Measurements from ENCODE around the gene SLC9A9. TPM values are rescaled to one million over a fixed set of nuclear protein-coding genes. Genes with fewer than 3 reads are reported as not detected.

Gene SLC9A9
- polyA plus RNA-seq, 1 donor from 2014 or later = 0.54 TPM

DNA sequence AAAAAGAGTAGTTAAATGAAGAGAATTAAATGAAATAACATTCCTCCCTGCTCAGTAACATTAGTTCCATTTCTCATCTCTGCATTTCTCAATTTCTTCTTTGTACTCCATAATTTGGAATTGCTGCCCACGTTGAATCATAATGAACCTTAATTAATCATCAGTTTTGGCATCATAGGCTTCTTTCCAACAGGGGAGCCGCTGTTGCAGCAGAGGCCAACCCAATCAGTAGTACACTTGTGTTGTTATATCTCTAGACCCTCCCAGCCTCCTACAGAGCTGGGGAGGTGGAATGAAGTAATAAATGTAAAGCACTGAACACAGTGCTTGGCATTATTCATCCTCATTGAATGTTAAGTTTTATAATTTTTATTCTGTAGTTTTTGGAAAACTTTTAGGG, 488.0 kb downstream of the SLC9A9 start:
- H4K20me1 ChIP-seq (ENCODE audit: insufficient read depth) = no peaks in the 10 kb centered on the region

DNA sequence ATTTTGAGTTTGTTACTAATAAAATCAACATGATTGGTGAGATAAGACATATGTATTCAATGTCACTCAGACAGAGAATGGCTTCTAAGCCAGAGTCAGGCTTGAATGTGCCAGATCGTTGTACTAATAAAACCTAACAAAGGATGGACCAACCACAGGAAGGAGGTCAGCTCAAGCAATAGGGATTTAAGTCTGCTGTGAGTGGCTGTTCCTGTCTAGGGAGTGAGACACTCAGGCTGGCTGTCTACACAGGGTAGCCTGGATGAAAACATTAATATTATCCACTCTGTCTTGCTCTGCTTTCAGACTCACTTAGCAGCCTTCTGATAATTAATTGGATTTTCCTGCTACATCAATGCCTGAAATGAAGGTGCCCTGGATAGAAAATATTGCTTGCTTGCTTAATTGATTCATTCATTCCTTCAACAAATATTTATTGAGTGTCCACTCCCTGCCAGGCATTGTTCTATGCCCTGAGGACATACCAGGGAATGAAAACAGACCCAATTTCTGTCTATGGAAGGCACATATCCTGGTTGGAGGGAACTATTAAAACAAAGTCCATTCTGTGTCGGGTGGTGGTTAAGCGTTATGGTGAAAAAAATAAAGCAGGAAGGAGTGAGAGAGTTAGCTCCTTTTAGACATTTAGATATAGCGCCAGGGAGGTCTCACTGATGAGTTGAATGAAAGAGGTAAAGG, 489.3 kb downstream of the SLC9A9 start:
- no peak overlapping the region for H3K27ac ChIP-seq (ENCODE audit: low read length)
- H4K20me1 ChIP-seq (ENCODE audit: insufficient read depth) = no peaks in the 10 kb centered on the region
- H3K9me3 ChIP-seq (ENCODE audit: low read length) = no peaks in the 10 kb centered on the region
- H3K4me3 ChIP-seq (ENCODE audit: low read length) = no peak overlapping the region
- H3K9ac ChIP-seq (ENCODE audit: low read length) = no peak overlapping the region
- no peaks in the 10 kb centered on the region for H3K79me2 ChIP-seq (replicated peaks; ENCODE audit: insufficient read depth, low read length)
- H3K36me3 ChIP-seq (ENCODE audit: insufficient read depth, low read length) = no peaks in the 10 kb centered on the region
- no peaks in the 10 kb centered on the region for H3K9me2 ChIP-seq (ENCODE audit: insufficient read depth, low read length)
- no peaks in the 10 kb centered on the region for H3F3A ChIP-seq (ENCODE audit: insufficient read depth, low read length, poor library complexity, severe bottlenecking)
- TF ChIP-seq SMC3 (conservative IDR thresholded peaks at IDR 0.05; ENCODE audit: poor library complexity) (no peak), RAD21 (conservative IDR thresholded peaks at IDR 0.05) (no peak), EP300 (conservative IDR thresholded peaks at IDR 0.05; ENCODE audit: poor library complexity, severe bottlenecking) (no peak), POLR2AphosphoS5 (IDR thresholded peaks at IDR 0.05) (no peak), EZH2 (IDR thresholded peaks at IDR 0.05; ENCODE audit: borderline replicate concordance, insufficient read depth, low read length, poor library complexity, severe bottlenecking) (no peak), MXI1 (conservative IDR thresholded peaks at IDR 0.05; ENCODE audit: poor library complexity, severe bottlenecking) (no peak), TAF1 (IDR thresholded peaks at IDR 0.05; ENCODE audit: low read depth) (no peak)
- TF ChIP-seq, protein P1, sequence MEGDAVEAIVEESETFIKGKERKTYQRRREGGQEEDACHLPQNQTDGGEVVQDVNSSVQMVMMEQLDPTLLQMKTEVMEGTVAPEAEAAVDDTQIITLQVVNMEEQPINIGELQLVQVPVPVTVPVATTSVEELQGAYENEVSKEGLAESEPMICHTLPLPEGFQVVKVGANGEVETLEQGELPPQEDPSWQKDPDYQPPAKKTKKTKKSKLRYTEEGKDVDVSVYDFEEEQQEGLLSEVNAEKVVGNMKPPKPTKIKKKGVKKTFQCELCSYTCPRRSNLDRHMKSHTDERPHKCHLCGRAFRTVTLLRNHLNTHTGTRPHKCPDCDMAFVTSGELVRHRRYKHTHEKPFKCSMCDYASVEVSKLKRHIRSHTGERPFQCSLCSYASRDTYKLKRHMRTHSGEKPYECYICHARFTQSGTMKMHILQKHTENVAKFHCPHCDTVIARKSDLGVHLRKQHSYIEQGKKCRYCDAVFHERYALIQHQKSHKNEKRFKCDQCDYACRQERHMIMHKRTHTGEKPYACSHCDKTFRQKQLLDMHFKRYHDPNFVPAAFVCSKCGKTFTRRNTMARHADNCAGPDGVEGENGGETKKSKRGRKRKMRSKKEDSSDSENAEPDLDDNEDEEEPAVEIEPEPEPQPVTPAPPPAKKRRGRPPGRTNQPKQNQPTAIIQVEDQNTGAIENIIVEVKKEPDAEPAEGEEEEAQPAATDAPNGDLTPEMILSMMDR (IDR thresholded peaks at IDR 0.05; ENCODE audit: poor library complexity, severe bottlenecking) = no peak
- TF ChIP-seq, protein P2, sequence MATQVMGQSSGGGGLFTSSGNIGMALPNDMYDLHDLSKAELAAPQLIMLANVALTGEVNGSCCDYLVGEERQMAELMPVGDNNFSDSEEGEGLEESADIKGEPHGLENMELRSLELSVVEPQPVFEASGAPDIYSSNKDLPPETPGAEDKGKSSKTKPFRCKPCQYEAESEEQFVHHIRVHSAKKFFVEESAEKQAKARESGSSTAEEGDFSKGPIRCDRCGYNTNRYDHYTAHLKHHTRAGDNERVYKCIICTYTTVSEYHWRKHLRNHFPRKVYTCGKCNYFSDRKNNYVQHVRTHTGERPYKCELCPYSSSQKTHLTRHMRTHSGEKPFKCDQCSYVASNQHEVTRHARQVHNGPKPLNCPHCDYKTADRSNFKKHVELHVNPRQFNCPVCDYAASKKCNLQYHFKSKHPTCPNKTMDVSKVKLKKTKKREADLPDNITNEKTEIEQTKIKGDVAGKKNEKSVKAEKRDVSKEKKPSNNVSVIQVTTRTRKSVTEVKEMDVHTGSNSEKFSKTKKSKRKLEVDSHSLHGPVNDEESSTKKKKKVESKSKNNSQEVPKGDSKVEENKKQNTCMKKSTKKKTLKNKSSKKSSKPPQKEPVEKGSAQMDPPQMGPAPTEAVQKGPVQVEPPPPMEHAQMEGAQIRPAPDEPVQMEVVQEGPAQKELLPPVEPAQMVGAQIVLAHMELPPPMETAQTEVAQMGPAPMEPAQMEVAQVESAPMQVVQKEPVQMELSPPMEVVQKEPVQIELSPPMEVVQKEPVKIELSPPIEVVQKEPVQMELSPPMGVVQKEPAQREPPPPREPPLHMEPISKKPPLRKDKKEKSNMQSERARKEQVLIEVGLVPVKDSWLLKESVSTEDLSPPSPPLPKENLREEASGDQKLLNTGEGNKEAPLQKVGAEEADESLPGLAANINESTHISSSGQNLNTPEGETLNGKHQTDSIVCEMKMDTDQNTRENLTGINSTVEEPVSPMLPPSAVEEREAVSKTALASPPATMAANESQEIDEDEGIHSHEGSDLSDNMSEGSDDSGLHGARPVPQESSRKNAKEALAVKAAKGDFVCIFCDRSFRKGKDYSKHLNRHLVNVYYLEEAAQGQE (IDR thresholded peaks at IDR 0.05; ENCODE audit: borderline replicate concordance) = no peak
- no peak overlapping the region for H3K4me2 ChIP-seq (ENCODE audit: low read length)
- H2AFZ ChIP-seq (ENCODE audit: low read depth, low read length) = no peak overlapping the region
- H3K27me3 ChIP-seq (ENCODE audit: insufficient read depth, low read depth, low read length) = no peaks in the 10 kb centered on the region

More for the DNA sequence above, 488.0 kb downstream of the SLC9A9 start:
- Histone ChIP-seq H2AFZ (ENCODE audit: low read depth, low read length) (no peak overlapping the region), H3K9ac (ENCODE audit: low read length) (no peak overlapping the region), H3K9me2 (ENCODE audit: insufficient read depth, low read length) (no peaks in the 10 kb centered on the region), H3K36me3 (ENCODE audit: insufficient read depth, low read length) (no peaks in the 10 kb centered on the region), H3K27me3 (ENCODE audit: insufficient read depth, low read depth, low read length) (no peaks in the 10 kb centered on the region), H3K79me2 (replicated peaks; ENCODE audit: insufficient read depth, low read length) (no peaks in the 10 kb centered on the region), H3K27ac (ENCODE audit: low read length) (no peak overlapping the region), H3K9me3 (ENCODE audit: low read length) (no peaks in the 10 kb centered on the region), H3F3A (ENCODE audit: insufficient read depth, low read length, poor library complexity, severe bottlenecking) (no peaks in the 10 kb centered on the region), H3K4me3 (ENCODE audit: low read length) (no peak overlapping the region), H3K4me2 (ENCODE audit: low read length) (no peak overlapping the region)
- TF ChIP-seq, protein P1 (IDR thresholded peaks at IDR 0.05; ENCODE audit: poor library complexity, severe bottlenecking) = no peak
- TF ChIP-seq SMC3 (conservative IDR thresholded peaks at IDR 0.05; ENCODE audit: poor library complexity) (no peak), TAF1 (IDR thresholded peaks at IDR 0.05; ENCODE audit: low read depth) (no peak), EP300 (conservative IDR thresholded peaks at IDR 0.05; ENCODE audit: poor library complexity, severe bottlenecking) (no peak)
